GM21825 (cell line): ENCODE results near the gene NIT2.

Experiments
- ATAC-seq: cut with Tn5 transposase; IDR thresholded peaks from one replicate; pipeline ENCODE4 v1.9.1; 2021; ENCODE audit warnings: mild to moderate bottlenecking, moderate library complexity; ENCODE audit not compliant: unreplicated experiment

NIT2 gene

GRCh38 chr3:100395679-100396431, 61.3 kb downstream of the NIT2 start:
- ATAC-seq = no peak

GRCh38 chr3:100396967-100397366, 62.4 kb downstream of the NIT2 start:
- ATAC-seq = no peak

GRCh38 chr3:100399341-100400071, 64.9 kb downstream of the NIT2 start:
- no peak for ATAC-seq

- peak; percentile 19 for ATAC-seq
Measured at GRCh38 chr3:100400419-100400779, 65.8 kb downstream of the NIT2 start.

GRCh38 chr3:100400780-100401673, 66.5 kb downstream of the NIT2 start, which contains the start of the genes LNP1 and TOMM70:
Gene LNP1, plus strand, starts transcription at chr3:100401539. Its CDS starts 28,191 bp downstream, at chr3:100429730.
Gene TOMM70, minus strand, starts transcription at chr3:100401089. Its CDS starts 140 bp downstream, at chr3:100400949.
- peak; percentile 89 for ATAC-seq

- ATAC-seq = peak; percentile 12
Measured at GRCh38 chr3:100401674-100402041, 67.1 kb downstream of the NIT2 start.

- ATAC-seq = no peak
Measured at GRCh38 chr3:100402256-100402655, 67.7 kb downstream of the NIT2 start.

GRCh38 chr3:100402891-100403290, 68.3 kb downstream of the NIT2 start:
- ATAC-seq = no peak

GRCh38 chr3:100403362-100404249, 69.0 kb downstream of the NIT2 start:
- no peak for ATAC-seq

GRCh38 chr3:100404250-100404548, 69.6 kb downstream of the NIT2 start:
- no peak for ATAC-seq

GRCh38 chr3:100407164-100407563, 72.6 kb downstream of the NIT2 start:
- no peak for ATAC-seq

GRCh38 chr3:100407977-100408532, 73.5 kb downstream of the NIT2 start:
- ATAC-seq = no peak
